GM19324 (cell line): ENCODE results near the gene CPNE4.
"Not testable (repeated sequence)": the region's sequence is repeated elsewhere in the genome, so short reads cannot be mapped to it uniquely, and the experiment has no call there.

ENCODE experiments used
- ATAC-seq: cut with Tn5 transposase; IDR thresholded peaks from one replicate; pipeline ENCODE4 v1.9.1; 2021; ENCODE audit warnings: mild to moderate bottlenecking, moderate library complexity; ENCODE audit not compliant: unreplicated experiment, low FRiP score

Gene CPNE4

GRCh38 chr3:131885871-131886270, 148.9 kb downstream of the CPNE4 start:
- ATAC-seq: not testable (repeated sequence)

- ATAC-seq: no peak
Measured at GRCh38 chr3:131883711-131884407, 151.0 kb downstream of the CPNE4 start.

GRCh38 chr3:131883086-131883485, 151.7 kb downstream of the CPNE4 start:
- ATAC-seq: no peak

GRCh38 chr3:131881777-131882176, 153.0 kb downstream of the CPNE4 start:
- ATAC-seq: no peak

- ATAC-seq: no peak
Measured at GRCh38 chr3:131880948-131881347, 153.9 kb downstream of the CPNE4 start.

GRCh38 chr3:131868203-131868602, 166.6 kb downstream of the CPNE4 start:
- ATAC-seq: no peak

GRCh38 chr3:131856171-131856570, 178.6 kb downstream of the CPNE4 start:
- ATAC-seq: no peak

- ATAC-seq: no peak
Measured at GRCh38 chr3:131850223-131850622, 184.6 kb downstream of the CPNE4 start.

- ATAC-seq: no peak
Measured at GRCh38 chr3:131849616-131850015, 185.2 kb downstream of the CPNE4 start.

GRCh38 chr3:131847966-131848510, 186.8 kb downstream of the CPNE4 start:
- ATAC-seq: no peak

GRCh38 chr3:131846296-131846924, 188.4 kb downstream of the CPNE4 start:
- ATAC-seq: no peak

GRCh38 chr3:131843174-131843573, 191.6 kb downstream of the CPNE4 start:
- no peak for ATAC-seq

- ATAC-seq: no peak
Measured at GRCh38 chr3:131840156-131840797, 194.5 kb downstream of the CPNE4 start.

- no peak for ATAC-seq
Measured at GRCh38 chr3:131835906-131836305, 198.9 kb downstream of the CPNE4 start.

GRCh38 chr3:131831608-131832007, 203.2 kb downstream of the CPNE4 start:
- no peak for ATAC-seq

GRCh38 chr3:131821191-131821762, 213.5 kb downstream of the CPNE4 start:
- no peak for ATAC-seq

- ATAC-seq: no peak
Measured at GRCh38 chr3:131819381-131820055, 215.3 kb downstream of the CPNE4 start.

- ATAC-seq: no peak
Measured at GRCh38 chr3:131812433-131812832, 222.4 kb downstream of the CPNE4 start.

- ATAC-seq: no peak
Measured at GRCh38 chr3:131811481-131811880, 223.3 kb downstream of the CPNE4 start.

GRCh38 chr3:131807822-131808221, 227.0 kb downstream of the CPNE4 start:
- peak; percentile 65 for ATAC-seq

- no peak for ATAC-seq
Measured at GRCh38 chr3:131806736-131807135, 228.1 kb downstream of the CPNE4 start.
